DND-41 (cell line): ENCODE results near the gene KRT23.

ENCODE experiments used
- EZH2 ChIP-seq: IDR thresholded peaks from 3 replicates; pipeline ENCODE4 v1.6.1; 2012; ENCODE audit warnings: borderline replicate concordance, low read depth, mild to moderate bottlenecking, moderate library complexity, low read length, inconsistent platforms; ENCODE audit not compliant: severe bottlenecking
- TF ChIP-seq, protein P1 (sequence below): IDR thresholded peaks from 2 replicates; pipeline ENCODE4 v1.5.1; 2012; ENCODE audit warnings: borderline replicate concordance, low read length, moderate library complexity, mild to moderate bottlenecking; ENCODE audit not compliant: poor library complexity, severe bottlenecking; ENCODE audit errors: extremely low read depth

DNA sequence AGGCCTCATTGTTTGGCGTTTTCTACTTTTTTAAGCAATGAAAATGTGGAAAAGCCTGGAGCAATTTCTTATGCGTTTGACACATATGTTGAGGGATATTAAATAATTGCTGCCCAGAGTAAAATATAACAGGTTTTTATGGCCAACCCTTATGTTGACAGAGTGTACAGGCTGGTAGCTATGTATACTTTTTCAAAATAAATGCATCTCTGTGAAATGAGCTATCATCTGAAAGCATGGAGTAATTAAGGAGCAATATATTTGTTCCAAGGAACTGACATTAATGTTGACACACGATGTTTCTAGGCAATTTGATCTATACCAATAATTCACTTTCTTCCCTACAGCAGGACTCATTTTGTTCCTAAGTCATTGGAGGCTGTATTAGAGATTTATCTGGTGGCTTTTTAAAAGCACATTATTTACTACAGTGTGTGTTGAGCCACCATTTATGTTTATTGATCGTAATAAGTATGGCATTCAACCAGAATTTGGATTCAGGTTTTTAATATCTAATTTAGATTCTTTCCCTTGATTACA, 40.5 kb downstream of the KRT23 start:
- TF ChIP-seq EZH2, result no peak
- TF ChIP-seq, protein P1, sequence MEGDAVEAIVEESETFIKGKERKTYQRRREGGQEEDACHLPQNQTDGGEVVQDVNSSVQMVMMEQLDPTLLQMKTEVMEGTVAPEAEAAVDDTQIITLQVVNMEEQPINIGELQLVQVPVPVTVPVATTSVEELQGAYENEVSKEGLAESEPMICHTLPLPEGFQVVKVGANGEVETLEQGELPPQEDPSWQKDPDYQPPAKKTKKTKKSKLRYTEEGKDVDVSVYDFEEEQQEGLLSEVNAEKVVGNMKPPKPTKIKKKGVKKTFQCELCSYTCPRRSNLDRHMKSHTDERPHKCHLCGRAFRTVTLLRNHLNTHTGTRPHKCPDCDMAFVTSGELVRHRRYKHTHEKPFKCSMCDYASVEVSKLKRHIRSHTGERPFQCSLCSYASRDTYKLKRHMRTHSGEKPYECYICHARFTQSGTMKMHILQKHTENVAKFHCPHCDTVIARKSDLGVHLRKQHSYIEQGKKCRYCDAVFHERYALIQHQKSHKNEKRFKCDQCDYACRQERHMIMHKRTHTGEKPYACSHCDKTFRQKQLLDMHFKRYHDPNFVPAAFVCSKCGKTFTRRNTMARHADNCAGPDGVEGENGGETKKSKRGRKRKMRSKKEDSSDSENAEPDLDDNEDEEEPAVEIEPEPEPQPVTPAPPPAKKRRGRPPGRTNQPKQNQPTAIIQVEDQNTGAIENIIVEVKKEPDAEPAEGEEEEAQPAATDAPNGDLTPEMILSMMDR, result no peak
